Astrocyte (in vitro differentiated cells and primary cell): ENCODE results near the gene FANCI.

Source experiments
- CTCF ChIP-seq: IDR thresholded peaks from 2 replicates; pipeline ENCODE4 v1.5.1; 2011; ENCODE audit warnings: low read depth, mild to moderate bottlenecking, inconsistent platforms, low read length, moderate library complexity; ENCODE audit not compliant: insufficient read depth
- EZH2 ChIP-seq: IDR thresholded peaks from 2 replicates; pipeline ENCODE4 v1.6.1; 2012; ENCODE audit warnings: mild to moderate bottlenecking, low read length, inconsistent platforms; ENCODE audit not compliant: insufficient read depth

GRCh38 chr15:89364341-89364740 is 120.6 kb downstream of the FANCI start:
- TF ChIP-seq CTCF = no peak
- peak; percentile 19 for TF ChIP-seq EZH2
